Mammary epithelial cell (primary cell): ENCODE results near the gene ARRDC1.

Experiments
- CTCF ChIP-seq, 2 donors: IDR thresholded peaks in 1 of 2; conservative IDR thresholded peaks in 1 of 2; 2 replicates each; pipeline ENCODE4 v1.5.1; 2011 to 2012; ENCODE audit warnings: inconsistent platforms in 2 of 2, low read length in 2 of 2, mild to moderate bottlenecking in 2 of 2, control low read depth in 1 of 2, low read depth in 1 of 2; ENCODE audit not compliant: insufficient read depth in 1 of 2; ENCODE audit errors: extremely low read depth in 1 of 2
- EZH2 ChIP-seq: IDR thresholded peaks from 2 replicates; pipeline ENCODE4 v1.6.1; 2012; ENCODE audit warnings: low read length, inconsistent platforms, borderline replicate concordance

GRCh38 chr9:137569609-137570203 is 35.8 kb upstream of the ARRDC1 start:
- TF ChIP-seq CTCF (conservative IDR thresholded peaks at IDR 0.05 in 1 of 2, IDR thresholded peaks at IDR 0.05 in 1 of 2; ENCODE audit: extremely low read depth in 1 of 2, insufficient read depth in 1 of 2, low read depth in 1 of 2, low read length in 2 of 2) (no peak), EZH2 (no peak)
